DLD1 (cell line): ENCODE measurements around the gene TBC1D10A.

Experiments used
- in situ Hi-C: cut with HindIII; loops from 2 replicates; pipeline ENCODE4 v1.10.0; 2017; ENCODE audit warnings: low sequenced_read_pairs

Gene TBC1D10A

DNA sequence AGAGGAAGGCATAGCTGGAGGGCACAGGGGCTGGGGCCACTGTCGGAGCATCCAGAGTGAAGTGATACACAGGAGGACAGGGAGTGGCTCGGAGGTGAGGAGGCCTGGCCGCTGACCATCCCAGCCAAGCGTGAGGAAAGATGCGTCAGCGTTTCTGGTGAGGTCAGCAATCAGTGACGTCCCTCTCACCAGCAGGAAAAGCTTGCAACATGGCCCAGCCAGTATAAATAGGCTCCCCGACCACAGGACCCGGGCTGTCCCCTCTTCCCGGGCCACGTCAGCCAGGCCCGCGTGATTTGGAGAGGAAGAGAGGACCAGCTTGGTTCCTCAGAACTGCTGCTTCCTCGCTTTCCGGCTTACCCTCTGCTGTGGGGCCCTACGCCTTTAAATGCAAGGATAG lies 55.9 kb downstream of the TBC1D10A start:
- in situ Hi-C loops = no loop called here

DNA sequence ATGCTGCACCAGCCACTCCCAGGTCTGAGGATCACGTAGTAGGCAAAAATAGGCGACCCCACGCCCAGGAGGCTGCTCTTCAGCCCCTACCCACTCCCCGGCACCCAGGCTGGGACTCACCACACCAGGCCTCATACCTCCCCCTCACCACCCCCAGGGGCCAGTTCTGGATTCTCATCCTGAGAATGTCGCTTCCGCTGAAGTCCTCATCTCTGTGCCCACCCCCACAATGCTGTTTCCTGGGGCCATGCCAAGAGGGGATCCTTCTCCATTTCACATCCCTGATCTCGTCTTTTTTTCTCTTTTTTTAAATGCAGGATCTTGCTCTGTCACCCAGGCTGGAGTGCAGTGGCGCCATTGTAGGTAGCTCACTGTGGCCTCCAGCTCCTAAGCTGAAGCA lies 58.4 kb downstream of the TBC1D10A start:
- in situ Hi-C loops = no loop called here

DNA sequence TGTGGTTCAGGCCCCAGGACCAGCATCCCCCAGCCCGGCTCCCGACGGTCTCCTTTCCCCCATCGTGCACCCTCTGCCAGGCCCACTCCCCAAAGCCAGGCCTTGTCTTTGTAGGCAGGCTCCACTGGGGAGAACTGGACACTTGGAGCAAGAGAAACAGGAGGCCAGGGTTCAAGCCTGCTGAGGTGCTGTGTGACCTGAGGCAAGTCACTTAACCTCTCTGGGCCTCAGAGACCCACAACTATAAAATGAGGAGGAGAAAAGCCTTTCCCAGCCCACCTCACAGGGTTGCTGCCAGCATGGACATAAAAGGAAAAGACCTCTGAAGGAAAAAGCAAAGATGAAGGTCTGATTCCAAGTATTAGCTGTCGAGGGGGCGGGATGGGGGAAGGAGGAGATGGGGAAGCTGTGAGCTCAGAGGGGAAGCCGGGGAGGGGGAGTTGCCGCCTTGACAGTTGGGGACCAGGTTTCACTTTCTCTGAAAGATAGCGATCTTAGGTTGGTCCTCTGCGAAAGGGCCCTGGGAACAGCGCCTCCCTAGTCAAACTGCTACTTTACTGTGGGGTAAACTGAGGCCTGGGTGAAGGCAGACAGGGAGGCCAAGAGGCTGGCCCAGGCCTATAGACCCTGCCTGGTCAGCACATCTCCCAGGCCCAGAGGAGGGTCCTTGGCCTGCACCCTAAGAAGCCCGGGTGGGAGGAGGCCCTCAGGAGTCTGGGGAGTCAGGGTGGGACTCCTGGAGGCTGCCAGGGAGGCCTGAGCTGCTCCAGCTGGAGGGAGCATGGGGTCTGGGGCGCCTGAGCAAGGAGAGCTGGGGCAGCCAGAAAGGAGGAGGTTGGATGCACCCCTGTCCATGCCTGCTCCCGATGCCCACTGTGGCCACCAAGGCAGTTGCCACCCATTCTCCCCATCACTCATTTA lies 59.1 kb downstream of the TBC1D10A start:
- in situ Hi-C loops = no loop called here

DNA sequence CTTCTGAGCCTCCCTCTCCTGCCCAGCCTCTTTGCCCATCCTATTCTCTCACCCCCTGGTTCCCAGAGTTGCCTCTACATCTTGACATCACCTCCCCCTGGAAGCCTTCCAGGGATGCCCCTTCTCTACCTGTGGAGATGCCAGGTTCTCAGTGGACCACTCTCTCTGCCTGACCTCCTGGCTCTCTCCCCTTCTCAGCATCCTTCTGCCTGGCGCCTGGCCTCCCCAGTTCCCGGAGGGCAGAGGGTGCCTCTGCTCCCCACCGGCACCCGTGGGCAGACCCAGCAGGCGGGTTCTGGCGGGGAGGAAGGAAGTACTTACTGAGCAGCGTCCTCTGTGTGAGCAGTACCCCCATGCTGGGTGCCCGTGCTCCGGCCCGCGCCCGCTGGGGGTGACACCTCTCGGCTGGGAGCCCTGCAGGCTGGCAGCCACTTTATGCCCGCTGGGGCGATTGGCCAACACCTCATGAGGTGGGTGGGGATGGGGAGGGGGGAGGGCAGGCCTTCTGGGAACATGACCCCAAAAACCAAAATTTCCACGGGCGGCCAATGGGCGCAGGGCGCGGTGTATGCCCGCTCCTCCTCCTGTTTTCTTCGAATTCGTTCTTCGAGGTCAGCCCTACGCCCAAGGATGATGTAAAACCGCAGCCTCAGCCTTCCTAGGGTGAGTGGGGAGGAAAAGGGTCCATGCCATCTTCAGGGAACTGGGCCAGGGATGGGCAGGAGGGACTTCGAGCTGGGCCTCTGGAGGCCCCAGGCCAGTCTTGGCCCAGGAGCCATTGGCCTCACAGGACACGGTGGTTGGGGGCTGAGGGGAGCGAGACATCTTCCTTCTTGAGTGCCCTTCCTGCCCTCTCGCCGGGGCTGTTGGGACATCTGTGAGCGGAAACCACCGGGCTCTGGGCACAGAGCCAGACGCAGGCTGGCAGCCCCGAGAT lies 60.0 kb downstream of the TBC1D10A start, which contains the start of gene OSM:
Gene OSM (minus strand): TSS at position 407 of the 937 bp plus-strand sequence. CDS start 52 bp downstream, at position 355.
- in situ Hi-C loops = no loop called here

DNA sequence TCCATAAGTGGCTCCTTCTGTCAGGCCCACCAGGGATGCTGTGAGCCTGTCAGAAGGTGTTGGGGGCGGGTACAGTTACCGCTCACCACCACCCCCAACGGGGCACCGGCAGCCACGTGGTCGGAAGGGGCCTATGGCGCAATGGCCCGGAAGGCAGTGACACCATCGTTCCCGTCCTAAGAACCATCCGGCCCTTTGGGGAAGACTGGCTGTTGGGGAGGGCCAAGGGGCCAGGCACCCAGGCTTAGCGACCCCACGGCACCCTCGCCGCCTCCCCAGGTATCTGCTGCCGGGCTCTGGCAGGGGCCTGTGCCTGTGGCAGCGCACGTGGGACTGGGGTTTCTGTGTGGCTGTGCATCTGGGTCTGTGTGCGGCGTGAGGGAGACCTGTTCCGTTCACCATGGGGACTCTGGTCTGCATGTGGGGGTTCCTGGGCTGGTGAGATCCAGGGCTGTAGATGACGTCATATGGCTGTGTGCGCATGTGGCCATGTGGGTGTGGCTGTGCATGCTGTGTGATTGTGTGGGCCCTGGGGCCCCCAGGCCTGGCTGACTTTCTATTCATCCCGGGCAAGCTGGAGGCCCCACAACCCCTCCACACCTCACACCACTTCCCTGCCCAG lies 60.8 kb downstream of the TBC1D10A start:
- in situ Hi-C loops = no loop called here

DNA sequence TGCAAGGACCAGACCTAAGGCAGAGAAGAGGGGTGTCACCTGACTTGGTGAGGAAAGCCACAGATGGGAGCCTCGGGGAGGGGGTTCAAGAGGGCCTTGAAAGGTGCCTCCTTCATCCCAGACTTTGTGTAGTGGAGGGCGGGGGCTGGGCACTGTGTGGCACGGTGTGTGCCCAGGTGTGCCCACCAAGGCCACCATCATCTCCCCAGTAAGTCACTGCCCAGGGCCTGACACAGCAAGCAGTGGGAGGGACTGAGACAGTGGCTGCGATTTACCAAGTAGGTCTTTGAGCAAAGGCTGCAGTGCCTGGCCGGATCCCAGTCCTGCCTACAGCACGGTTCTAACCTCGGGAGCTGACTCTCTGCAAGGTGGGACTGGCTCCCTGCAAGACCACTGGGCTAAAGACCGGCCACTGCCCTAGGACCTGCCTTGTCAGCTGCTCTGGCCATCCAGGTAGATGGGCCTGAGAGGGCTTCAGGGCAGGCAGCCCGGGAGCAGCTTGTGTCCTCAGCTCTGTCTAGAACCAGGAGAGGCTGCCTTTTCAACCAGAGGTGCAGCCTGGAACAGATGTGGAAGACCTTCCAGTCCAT lies 61.5 kb downstream of the TBC1D10A start:
- in situ Hi-C loops = no loop called here

DNA sequence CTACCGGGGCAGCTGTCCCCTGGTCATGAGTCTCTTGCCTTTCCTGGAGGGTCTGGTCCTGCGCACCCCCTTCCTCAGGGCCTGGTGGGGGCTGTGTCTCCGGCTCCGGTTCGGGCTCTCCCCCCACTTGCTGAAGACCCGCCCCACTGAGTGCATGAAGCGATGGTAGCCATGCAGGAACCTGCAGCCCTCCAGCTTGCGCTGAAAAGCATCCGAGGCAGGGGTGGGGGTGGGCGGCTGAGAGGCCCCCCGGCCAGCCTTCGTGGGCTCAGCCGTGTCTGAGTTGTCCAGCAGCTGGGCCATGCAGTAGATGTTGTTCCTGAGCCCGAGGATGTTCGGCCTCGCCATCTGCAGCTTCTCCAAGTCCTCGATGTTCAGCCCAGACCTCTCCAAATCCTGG lies 62.9 kb downstream of the TBC1D10A start:
- in situ Hi-C loops = no loop called here

DNA sequence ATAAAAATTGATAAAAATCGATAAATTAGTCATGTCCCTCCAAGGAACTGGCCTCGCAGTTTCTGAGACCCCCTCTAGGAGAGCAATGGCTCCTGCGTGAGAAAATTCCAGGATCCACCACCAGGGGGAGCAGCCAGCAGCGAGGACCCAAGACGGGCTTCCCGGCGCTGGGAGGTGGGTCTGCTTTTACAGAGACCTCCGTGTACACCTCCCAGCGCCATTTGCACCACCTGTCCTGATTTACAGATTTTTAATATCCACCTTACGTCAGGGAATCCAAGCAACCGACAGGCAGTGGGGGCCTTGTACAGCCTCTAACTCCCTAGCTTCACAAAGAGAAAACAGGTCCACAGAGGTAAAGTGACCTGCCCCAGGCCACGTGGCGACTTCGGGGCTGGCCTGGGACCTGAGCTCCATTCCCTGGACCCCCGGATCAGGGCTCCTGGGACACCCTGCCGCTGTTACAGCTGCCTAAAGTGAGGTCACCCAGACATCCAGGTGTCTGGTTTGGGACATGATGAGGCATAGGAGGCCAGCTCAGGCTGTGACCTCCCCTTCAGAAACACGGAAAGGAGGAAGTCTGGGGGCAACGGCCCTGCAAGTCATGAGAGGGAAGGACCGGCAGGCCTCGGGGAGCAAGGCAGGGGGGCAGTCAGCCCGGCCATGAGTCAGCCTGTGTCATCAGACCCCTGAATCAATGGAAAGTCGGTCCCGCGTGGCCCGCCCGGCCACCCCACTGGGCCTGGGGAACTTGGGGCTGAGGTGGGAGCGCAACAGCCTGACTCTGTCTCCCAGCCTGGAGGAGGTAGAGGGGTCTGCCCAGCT lies 63.6 kb downstream of the TBC1D10A start:
- in situ Hi-C loops = no loop called here

DNA sequence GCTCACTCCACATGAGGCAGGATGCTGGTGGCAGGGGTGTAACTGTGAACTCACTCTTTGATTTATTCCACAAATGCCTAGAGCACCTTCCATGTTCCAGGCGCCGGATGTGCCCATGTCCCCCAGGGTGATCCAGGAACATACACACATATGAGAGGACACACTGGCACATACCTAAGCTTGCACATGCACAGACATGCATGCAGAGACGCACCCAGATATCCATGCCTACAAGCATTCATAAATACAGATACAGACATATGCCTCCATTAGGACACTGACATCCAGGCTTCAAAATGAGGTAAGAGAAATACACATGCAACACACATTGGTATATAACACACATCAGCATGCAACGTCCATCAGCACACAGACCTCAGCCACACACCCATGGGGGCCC lies 64.6 kb downstream of the TBC1D10A start:
- in situ Hi-C loops = no loop called here

DNA sequence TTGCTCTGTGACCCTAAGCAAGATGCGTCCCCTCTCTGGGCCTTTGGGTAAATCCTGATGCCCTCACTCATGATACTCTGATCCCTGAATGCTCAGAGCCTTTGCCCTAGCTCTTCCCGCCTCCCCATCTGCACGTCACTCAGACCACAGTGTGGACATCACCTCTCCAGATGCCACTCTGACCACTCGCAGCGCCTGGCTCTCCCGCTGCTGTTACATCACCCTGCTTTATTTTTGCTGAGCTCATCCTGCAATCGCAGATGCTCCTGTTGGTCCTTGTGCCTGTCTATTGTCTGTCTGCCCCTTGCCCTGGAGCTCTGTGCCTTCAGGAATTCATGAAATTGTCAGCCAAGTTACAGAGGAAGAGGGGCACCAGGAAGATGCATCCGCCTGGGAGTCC lies 65.6 kb downstream of the TBC1D10A start:
- in situ Hi-C loops = no loop called here

DNA sequence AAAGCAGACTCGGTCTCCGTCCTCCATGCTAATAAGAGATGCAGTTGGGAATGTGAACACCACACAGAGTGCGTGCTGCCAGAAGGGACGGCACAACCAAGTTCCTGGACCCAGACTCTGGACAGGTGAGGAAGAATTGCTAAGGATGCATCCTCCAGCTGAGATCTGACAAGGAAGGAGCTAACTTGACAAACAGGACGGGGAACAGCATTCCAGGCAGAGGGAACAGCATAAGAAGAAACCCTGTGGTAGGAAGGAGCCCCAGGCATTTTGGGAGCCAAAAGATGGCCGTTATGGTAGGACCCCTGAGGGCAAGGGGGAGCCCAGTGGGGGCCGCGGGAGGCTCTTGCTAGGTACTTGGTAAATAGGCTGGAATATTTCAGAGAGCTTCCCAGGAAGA lies 66.1 kb downstream of the TBC1D10A start:
- in situ Hi-C loops = no loop called here

DNA sequence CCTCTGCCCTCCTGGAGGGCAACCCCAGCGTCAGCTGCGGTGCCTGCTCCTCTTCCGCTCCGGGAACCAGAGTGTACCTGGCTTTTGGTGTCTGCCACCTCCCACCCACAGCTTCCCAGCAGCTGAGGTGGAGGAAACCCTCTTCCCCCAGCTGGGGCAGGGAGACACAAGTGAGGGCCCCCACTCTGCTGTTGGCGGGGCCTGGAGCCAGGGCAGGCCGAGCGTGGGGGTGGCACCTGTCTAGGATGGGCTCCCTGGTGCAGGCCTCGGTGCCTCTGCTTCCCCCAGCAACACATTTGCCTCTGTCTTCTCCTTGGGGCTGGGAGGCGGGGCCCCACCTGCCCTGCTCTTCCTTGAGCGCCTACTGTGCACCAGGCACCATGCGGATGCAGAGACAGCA lies 66.5 kb downstream of the TBC1D10A start:
- in situ Hi-C loops = no loop called here

DNA sequence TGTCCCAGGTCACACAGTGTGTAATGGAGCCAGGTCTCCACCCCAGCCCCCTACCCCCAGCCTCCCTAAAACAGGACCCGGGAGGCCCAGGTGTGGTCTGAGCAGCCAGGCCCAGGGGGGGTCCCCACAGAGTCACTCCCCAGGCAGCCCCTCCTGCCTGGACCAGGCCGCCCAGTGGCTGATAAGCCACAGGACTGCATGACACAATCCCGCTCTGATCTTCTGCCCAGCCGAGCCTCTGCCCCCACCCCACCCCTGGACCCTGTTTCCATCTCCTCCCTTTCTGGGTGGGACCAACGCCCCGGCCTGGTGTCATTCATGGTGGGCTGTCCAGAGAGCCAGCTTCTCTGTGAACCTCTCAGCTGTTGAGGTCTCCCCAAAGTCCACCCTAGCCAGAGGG lies 72.4 kb downstream of the TBC1D10A start:
- in situ Hi-C loops = no loop called here

DNA sequence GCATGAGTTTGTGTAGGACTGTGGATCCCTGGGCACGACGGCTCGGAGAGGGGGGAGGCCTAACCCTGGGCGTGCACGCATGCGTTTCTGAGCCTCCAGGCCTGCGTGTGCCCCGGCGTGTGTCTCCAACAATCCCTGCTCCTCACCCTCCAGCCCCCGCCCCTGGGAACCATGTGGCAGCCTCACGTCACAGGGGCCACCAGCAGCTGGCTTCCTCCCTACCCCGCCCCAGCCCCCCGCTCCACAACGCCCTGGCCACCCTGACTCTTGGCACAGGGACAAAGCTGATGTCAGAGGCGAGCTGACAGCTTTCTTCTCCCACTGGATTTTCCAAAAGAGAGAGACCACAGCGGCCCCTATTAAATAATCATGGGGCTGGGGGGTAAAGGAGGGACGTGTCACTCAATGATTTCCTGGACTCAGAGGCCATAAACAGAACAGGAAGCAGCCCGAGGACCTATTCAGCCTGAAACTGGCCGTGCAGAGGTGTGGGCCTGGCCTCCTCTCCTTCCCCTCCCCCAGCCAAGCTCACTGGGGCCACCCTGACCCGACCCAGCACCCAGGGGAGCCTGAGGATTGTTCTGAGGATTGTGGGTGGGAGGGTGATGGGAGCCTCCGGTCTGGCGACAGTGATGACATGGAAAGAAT lies 73.4 kb downstream of the TBC1D10A start:
- in situ Hi-C loops = no loop called here

DNA sequence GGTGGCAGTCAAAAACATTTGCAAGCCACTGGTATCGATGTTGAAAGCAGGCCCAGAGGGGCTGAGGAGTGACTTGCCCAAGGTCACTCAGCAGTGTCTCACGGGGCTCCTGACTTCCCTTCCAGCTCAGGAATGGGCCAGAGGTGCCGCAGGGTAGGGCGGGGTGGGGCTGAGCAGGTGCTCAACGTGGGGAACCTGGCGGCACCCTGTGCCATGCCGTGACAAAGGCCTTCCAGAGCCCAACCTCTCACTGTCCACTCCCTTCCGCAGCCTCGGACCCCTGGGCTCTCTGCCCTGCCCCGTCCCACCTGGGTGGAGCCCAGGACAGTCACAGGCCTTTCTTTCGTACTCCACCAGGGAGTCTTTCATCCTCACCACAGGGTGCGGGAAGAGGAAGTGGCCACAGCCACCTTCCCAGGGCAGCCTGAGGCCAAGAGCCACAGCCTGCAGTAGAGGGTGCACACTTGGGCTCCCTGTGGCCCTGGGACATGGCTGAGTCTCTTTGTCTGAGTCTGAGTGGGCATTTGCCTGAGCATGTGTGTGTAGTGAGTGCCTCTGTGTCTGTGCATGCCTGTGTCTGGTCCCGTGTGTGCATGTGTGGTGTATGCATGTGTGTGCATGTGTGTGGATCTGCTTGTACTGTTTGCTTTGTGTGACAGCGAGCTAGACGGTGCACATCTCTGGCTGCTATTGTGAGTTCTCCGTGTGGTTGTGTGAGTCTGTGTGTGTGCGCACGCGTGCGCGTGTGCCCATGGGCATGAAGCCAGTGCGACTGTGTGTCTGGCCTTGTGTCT lies 74.1 kb downstream of the TBC1D10A start:
- in situ Hi-C loops = no loop called here

DNA sequence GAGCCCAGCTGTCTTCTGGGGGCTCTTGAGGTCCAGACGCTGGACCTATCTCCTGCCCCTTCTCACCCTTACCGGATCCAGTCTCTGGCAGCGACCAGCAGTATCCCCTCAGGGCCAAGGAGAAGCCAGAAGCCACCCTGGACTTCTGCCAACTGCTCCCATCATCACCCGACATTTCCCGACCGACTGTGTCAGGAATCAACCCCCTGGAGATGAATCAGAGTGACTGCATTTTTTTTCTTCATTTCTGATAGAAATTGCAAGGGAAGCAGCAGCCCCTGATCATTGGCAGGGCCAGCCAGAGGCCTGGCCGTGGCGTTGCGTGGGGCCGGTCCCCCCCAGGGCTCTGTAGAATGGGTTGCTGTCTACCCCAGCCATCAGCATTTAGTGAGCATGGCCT lies 75.0 kb downstream of the TBC1D10A start:
- in situ Hi-C loops = no loop called here

DNA sequence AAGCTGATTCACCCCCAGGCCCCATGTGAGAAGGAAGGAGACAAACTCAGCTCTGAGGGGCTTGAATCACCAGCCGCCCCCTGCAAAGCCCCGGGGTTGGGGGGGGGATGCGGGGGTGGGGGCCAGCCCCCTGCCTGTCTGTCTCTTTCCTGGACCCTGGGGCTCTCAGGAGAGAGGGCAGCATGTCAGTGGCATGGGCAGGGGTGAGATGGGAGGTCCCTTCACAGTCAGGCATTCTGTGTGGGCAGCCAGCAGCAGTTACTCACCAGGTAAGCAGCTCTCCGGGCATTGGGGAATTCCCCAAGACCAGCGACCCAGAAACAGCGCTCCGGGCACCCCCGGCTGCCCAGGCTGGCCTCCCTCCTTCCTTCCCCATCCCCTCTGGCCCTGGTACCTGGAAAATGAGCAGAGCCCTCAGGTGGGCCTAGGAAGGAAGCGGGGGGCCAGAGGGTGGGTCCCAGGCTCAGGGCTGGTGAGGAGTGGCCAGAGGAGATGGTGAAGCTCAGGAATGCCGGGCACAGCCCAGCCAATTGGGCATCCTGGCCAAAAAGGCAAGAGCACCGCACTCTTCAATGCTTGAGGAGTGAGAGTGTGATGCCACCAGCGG lies 76.0 kb downstream of the TBC1D10A start:
- in situ Hi-C loops = no loop called here

DNA sequence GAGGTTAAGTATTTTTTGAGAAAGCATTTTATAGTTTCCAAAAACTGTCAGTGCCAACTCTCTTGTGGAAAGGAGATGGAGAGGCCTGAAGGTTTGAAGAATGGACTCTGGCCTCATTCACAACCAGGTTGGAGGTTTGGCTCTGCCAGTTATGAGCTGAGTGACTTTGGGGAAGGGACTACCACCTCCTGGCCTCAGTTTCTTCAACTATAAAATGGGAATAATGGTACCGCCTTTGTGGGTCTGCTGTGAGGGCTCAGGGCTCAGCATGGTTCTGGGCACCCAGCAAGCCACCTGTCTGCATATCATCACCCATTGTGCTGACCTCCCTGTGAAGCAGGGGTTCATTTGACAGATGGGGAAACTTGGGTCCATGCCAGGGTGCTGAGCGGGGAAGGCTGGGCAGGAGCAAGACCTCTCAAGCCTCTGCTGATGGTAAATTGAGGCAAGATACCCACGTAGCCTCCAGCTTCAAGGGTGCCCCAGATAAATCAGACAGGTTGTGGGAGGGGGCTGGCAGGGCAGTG lies 76.6 kb downstream of the TBC1D10A start:
- in situ Hi-C loops = no loop called here
